HK-2 (cell line): ENCODE measurements around the gene MCU.

Experiments
- DNase-seq: peaks from one replicate; pipeline ENCODE4 v3.0.0-alpha.2; 2018; ENCODE audit not compliant: unreplicated experiment

Gene MCU

DNA sequence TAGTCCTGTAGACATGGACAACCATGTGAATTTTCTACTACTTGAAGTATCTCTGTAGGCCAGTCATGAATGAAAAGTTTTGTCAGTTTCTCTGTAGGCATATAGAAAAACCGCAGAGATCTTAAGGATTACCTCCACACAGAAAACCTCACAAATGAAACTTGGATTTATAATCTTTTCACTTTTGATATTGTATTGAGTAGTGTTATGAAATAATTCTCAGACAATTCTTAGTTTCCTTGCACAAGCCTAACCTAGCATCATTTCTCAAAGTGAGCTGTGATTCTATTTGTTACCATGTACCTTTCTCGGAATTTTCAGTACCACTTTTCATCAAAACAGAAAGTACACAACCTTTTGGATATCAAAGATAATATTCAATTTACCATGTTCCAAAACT is 150.2 kb downstream of the MCU start:
- no peak for DNase-seq

- peak; percentile 51 for DNase-seq
Measured at GRCh38 chr10:72846238-72846637, 154.3 kb downstream of the MCU start.

DNA sequence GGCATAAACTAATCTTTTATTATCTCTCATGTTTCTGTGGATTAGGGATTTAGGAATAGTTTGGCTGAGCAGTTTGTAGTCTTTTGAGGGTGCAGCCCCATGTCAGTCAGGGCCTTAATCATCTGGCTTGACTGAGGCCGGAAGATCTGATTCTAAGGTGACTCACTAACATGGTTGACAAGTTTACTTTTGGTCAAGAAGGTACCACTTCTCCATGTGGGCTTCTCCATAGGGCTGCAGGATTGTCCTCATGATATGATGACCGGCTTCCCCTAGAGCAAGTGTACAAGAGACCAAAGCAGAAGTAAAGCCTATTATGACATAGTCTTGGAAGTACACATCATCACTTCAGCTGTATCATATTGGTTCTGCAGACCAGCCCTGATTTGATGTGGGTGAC is 155.7 kb downstream of the MCU start:
- no peak for DNase-seq

- no peak for DNase-seq
Measured at GRCh38 chr10:72850861-72851260, 158.9 kb downstream of the MCU start.

DNA sequence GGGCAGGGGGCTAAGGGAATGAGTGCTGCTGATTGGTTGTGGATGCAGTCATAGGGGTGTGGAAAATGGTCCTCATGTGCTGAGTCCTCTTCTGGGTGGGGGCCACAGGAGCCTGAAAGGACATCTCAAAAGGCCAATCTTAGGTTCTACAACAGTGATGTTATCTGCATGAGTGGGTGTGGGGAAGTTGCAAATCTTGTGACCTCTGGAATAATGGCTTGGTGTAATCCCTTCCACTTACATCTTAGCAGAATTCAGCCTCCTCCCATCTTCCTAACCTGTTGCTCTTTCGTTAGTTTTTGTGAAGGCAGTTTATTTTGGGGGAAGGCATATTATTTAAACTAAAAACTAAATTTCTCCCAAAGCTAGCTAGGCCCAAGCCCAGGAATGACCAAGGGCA is 159.6 kb downstream of the MCU start:
- no peak for DNase-seq

DNA sequence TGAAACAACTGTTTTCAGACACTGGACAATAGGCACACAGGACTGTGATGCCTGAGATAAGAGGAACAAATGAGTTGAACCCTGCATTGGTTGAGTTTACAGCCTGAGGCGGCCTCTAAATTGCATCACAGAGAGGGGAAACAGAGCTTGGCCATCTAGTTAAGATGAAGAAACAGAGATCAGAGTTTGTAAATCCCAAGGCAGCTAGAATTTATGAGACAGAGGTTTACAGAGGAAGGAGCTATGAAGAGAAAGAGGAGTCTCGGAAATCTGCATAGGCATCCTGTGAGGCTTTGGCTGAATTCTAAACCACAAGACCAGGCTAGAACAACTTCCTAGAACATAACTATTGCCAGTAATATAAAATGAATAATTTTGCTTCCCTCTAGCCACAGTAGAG is 160.6 kb downstream of the MCU start:
- no peak for DNase-seq

- no peak for DNase-seq
Measured at GRCh38 chr10:72855129-72855528, 163.2 kb downstream of the MCU start.

DNA sequence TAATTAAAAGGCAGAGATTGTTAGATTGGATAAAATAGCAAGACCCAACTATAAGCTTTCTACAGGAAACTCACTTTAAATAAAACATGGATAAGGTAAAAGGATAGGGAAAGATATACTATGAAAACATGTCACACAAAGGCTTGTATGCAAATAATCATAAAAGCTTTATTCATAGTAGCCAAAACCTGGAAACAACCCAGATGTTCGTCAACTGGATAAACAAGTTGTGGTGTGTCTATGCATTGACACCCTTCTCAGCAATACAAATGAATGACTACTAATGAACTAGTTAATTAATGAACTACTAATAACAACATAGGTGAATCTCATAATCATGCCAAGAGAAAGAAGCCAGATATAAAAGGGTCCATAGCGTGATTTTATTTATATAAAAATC is 163.8 kb downstream of the MCU start:
- no peak for DNase-seq

GRCh38 chr10:72858067-72858466 is 166.1 kb downstream of the MCU start:
- no peak for DNase-seq

- DNase-seq: no peak
Measured at GRCh38 chr10:72862957-72863356, 171.0 kb downstream of the MCU start.

- no peak for DNase-seq
Measured at GRCh38 chr10:72875250-72876055, 183.5 kb downstream of the MCU start.

- DNase-seq: no peak
Measured at GRCh38 chr10:72879245-72879644, 187.3 kb downstream of the MCU start.

DNA sequence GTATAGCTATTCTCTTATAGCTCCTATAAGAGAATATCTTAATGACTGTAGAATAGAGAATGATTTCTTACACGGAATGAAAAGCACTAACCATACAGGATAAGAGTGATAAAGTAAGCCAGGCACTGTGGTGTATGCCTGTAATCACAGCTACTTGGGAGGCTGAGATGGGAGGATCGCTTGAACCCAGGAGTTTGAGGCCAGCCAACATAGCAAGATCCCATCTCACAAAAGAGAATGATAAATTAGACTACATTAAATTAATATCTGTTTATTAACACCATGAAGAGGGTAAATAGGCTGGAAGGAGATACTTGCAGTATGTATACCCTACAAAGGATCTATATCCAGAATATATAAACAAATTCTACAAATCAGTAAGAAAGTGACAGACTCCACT is 189.3 kb downstream of the MCU start:
- DNase-seq: no peak

DNA sequence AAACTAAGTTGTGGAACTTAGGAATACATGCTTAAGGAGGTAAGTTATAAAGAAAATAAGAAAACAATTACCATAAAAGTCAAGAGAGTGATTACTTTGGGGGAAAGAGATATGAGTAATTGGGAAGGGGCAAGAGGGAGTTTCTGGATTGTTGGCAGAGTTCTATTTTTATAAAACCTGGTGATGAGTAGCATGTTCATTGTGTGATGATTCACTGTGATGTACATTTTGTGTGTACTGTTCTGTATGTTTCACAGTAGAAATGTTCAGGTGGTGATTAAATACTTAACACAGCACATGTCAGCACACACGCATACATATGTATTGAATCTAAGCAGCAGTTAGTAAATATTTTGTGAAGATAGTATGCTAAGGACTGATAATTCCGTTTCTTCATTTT is 191.9 kb downstream of the MCU start:
- DNase-seq: no peak

GRCh38 chr10:72885953-72886352 is 194.0 kb downstream of the MCU start:
- DNase-seq: no peak

DNA sequence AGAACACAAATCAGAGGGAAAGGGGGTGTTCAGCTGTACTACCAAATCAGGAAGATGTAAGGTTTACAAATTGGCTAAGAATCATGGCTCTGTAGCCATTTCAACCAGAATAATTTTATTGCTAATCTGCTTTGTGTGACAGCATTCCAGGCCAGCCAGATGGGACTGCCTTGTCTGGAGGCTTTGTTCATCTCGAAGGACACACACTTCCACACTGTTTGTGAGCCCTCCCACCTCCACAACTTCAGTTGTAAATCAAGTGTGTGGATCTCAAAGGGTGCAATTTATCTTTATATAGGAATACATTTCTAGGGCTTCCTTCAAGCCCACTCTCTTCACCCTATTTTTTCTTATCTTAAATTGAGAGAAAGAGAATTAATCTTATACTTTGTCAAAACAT is 194.7 kb downstream of the MCU start:
- DNase-seq: no peak

DNA sequence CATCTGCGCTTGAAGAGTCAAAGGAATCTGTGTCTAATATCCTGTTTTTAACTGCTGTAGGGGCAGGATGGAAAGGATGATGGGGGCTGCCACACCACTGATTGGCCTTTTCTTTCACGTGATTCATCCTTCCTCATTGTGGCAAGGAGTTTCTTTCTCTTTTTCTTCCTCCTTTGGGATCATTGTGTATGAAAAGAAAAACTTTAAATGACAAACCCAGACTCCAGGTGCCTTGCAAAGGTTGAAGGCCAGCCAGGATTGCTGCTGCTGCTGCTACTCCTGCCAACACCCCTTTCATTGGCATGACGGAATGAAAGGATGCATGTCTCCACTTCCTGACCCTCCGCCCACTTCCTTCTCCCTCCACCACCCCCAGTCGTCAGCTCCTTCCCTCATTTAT is 195.1 kb downstream of the MCU start:
- DNase-seq: no peak

GRCh38 chr10:72888151-72888638 is 196.3 kb downstream of the MCU start:
- DNase-seq: no peak

GRCh38 chr10:72889391-72889831 is 197.5 kb downstream of the MCU start:
- no peak for DNase-seq

GRCh38 chr10:72890086-72890485 is 198.1 kb downstream of the MCU start:
- no peak for DNase-seq

- no peak for DNase-seq
Measured at GRCh38 chr10:72893136-72893798, 201.3 kb downstream of the MCU start, which contains the start of gene OIT3. Gene OIT3 (plus strand): TSS chr10:72893739. CDS start chr10:72893799, 60 bp downstream.

DNA sequence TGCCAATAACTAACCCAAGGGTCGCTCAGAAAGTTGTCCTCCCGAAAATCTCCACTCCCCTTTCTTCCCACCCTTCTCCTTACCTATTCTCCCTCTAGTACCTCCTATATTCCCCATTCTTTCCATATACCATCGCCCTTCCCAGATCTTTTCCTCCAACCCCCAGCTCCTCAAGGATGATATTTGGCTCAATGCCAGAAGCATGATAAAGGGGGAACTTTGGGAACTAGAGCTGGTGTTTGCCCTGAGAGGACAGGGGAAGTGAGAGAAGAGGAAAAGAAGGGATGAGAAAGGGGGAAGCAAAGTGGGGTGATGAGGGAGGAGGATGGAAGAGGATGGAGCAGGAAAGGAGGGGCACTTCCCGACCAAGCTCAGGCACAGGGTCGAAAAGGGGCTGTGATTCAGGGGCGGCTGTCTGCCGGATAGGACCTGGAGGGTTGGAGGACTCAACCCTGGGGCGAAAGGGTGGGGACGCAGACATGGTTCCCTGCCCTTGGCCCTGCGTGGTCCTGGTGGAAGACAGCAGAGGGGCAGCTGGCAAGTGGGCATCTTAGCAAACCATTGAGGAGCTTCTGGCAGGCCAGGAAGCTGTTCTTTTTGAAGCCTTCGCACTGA is 203.4 kb downstream of the MCU start:
- DNase-seq: no peak

DNA sequence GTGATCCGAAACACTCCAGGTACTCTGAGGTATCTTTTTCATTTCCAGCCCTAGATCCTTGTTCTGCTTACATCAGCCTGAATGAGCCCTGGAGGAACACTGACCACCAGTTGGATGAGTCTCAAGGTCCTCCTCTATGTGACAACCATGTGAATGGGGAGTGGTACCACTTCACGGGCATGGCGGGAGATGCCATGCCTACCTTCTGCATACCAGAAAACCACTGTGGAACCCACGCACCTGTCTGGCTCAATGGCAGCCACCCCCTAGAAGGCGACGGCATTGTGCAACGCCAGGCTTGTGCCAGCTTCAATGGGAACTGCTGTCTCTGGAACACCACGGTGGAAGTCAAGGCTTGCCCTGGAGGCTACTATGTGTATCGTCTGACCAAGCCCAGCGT is 206.7 kb downstream of the MCU start:
- no peak for DNase-seq
